ENCODE data around the gene WDR83. TPM values are rescaled to one million over a fixed set of nuclear protein-coding genes. Genes with fewer than 3 reads are reported as not detected.
"Not testable (repeated sequence)": the region's sequence is repeated elsewhere in the genome, so short reads cannot be mapped to it uniquely, and the experiment has no call there.

Gene WDR83
- total RNA-seq, 4 donors from 2014 or later, result 10.0 to 19.7 (median 13.9) TPM

DNA sequence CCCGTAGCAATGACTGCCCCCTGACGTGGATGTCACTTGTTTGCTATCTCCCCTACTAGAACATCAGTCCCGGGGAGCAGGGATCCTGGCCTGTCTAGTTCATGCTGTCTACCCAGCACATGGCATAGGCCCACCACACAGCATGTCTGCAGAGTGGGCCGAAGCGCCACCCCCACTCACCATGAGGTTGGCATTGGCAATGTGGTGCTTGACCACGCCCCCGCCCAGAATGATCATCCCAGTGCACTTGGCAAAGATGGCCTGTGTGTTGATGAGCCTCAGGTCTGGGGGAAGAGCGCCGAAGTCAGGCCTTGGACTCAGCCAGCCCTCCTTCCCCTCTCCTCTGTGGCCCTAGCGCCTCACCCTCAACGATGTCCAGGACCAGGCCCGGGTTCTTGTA is 10.3 kb downstream of the WDR83 start:
- DNase-seq (ENCODE audit: extremely low spot score), result no peak
- intact Hi-C loops (cut with DNase I), result no loop called here
- H3K27ac ChIP-seq (replicated peaks in 1 of 4), result no peak overlapping the region
- no peak overlapping the region for H3K4me3 ChIP-seq
- no peaks in the 10 kb centered on the region for H3K9me3 ChIP-seq
- H3K27me3 ChIP-seq, result no peaks in the 10 kb centered on the region
- H3K4me1 ChIP-seq, result peaks cover 13 to 29% (median 23%) of the 10 kb centered on the region in 4 donors
- no peak for TF ChIP-seq POLR2A (IDR thresholded peaks at IDR 0.05; ENCODE audit: low read depth)
- TF ChIP-seq, protein P1, sequence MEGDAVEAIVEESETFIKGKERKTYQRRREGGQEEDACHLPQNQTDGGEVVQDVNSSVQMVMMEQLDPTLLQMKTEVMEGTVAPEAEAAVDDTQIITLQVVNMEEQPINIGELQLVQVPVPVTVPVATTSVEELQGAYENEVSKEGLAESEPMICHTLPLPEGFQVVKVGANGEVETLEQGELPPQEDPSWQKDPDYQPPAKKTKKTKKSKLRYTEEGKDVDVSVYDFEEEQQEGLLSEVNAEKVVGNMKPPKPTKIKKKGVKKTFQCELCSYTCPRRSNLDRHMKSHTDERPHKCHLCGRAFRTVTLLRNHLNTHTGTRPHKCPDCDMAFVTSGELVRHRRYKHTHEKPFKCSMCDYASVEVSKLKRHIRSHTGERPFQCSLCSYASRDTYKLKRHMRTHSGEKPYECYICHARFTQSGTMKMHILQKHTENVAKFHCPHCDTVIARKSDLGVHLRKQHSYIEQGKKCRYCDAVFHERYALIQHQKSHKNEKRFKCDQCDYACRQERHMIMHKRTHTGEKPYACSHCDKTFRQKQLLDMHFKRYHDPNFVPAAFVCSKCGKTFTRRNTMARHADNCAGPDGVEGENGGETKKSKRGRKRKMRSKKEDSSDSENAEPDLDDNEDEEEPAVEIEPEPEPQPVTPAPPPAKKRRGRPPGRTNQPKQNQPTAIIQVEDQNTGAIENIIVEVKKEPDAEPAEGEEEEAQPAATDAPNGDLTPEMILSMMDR (IDR thresholded peaks at IDR 0.05), result no peak
- TF ChIP-seq POLR2AphosphoS5 (IDR thresholded peaks at IDR 0.05), result no peak
- TF ChIP-seq EP300 (IDR thresholded peaks at IDR 0.05), result no peak
- peaks cover 59 to 83% (median 79%) of the 10 kb centered on the region in 4 donors for H3K36me3 ChIP-seq
- WGBS, result 84% methylated on average over 12 of the region's 12 CpGs

DNA sequence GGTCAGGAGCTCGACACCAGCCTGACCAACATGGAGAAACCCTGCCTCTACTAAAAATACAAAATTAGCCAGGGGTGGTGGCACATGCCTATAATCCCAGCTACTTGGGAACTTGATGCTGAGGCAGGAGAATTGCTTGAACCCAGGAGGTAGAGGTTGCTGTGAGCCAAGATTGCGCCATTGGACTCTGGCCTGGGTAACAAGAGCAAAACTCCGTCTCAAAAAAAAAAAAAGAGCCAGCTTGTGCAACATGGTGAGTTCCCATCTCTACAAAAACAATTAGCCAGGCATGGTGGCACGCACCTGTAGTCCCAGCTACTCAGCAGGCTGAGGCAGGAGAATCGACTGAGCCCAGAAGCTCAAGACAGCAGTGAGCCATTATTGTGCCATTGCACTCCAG is 11.4 kb downstream of the WDR83 start:
- DNase-seq (ENCODE audit: extremely low spot score); intact Hi-C loops (cut with DNase I); H3K27me3 ChIP-seq; H3K9me3 ChIP-seq; H3K27ac ChIP-seq (replicated peaks in 1 of 4); H3K4me3 ChIP-seq: not testable (repeated sequence)
- WGBS, result 83% methylated on average over 4 of the region's 5 CpGs
- peaks cover 53 to 73% (median 72%) of the 10 kb centered on the region in 4 donors for H3K36me3 ChIP-seq
- peaks cover 16 to 33% (median 29%) of the 10 kb centered on the region in 4 donors for H3K4me1 ChIP-seq

DNA sequence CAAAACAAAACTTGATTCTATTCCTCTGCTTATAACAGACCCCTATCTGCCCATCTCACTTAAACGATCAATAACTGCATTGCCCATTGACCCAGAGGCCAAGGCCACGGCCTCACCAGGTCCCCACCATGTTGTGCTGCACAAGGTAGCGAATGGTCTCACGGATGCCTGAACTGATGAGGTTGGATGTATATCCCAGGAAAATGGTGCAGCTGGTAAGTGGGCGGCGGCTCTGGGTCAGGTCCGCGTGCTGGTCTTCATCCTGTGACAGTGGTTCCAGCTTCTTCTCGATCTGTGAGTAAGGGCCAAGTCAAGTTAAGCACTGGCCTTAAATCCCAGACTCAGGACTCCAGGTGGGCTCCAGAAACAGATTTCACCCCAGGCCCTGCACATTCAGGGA is 13.4 kb downstream of the WDR83 start:
- H3K9me3 ChIP-seq, result no peaks in the 10 kb centered on the region
- peaks cover 41 to 53% (median 52%) of the 10 kb centered on the region in 4 donors for H3K36me3 ChIP-seq
- intact Hi-C loops (cut with DNase I), result loop anchor here (10.0 kb wide), 1 partner anchor 165 kb away; no protein-coding TSS in a partner anchor
- DNase-seq (ENCODE audit: extremely low spot score), result no peak
- H3K4me1 ChIP-seq, result peaks cover 16 to 33% (median 29%) of the 10 kb centered on the region in 4 donors
- H3K27ac ChIP-seq (replicated peaks in 1 of 4), result no peak overlapping the region
- H3K4me3 ChIP-seq, result no peak overlapping the region
- H3K27me3 ChIP-seq, result no peaks in the 10 kb centered on the region
- TF ChIP-seq POLR2AphosphoS5 (IDR thresholded peaks at IDR 0.05) (no peak), EP300 (IDR thresholded peaks at IDR 0.05) (no peak), POLR2A (IDR thresholded peaks at IDR 0.05; ENCODE audit: low read depth) (no peak)
- TF ChIP-seq, protein P1 (IDR thresholded peaks at IDR 0.05), result no peak
- 77% methylated on average over 6 of the region's 9 CpGs for WGBS

DNA sequence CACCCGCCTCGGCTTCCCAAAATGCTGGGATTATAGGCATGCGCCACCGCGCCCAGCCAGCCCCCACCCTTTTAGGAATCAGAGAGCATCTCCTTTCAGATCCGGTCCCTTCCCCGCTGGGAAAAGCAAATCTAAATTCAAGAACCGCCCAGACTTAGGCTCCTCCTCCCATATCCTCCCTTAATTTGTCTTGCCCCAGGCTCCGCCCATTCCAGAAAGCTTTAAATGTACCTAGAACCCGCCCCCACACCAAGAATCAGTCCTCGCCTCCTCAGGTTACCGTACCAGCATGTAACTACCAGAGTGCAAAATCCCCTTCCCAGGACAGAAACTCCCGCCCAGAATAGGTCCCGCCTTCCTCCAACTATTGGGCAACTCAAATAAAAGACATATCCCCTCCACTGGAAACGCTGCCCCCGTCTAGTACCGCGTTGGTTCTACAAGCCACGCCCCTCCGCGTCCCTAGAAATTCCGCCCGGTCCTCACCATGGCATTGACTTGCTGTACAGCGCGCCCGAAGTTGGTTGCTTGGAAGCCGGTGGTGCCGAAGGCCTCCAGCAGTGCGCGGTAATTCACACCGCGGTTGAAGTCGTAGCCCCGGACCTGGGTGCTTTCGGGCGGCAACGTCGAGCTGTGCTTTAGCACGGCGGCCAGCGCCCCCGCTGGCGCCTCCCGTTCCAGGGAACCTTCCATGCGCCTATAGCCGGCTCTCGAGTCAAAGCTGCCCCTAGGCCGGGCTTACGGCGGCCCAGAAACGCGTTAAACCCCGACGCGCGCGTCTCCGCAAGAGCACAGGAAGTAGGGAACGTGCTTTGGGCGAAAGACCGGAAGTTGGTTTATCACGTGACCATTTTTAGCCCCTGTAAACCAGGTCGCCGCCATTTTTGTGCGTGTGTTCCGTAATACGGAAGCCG is 14.7 kb downstream of the WDR83 start, which contains the start of gene DHPS:
DHPS (minus strand) TSS at position 807 of the 914 bp plus-strand sequence; CDS start at position 693, 114 bp downstream.
- H3K27me3 ChIP-seq, result no peaks in the 10 kb centered on the region
- DNase-seq (ENCODE audit: extremely low spot score), result peak; percentile 97
- peaks cover 16 to 30% (median 26%) of the 10 kb centered on the region in 4 donors for H3K4me1 ChIP-seq
- WGBS, result 1% methylated on average over 48 of the region's 68 CpGs
- H3K9me3 ChIP-seq, result no peaks in the 10 kb centered on the region
- H3K4me3 ChIP-seq, result peak within 1 kb of the TSS; percentile 87 to 99 (median 96)
- peaks cover 32 to 40% (median 39%) of the 10 kb centered on the region in 4 donors for H3K36me3 ChIP-seq
- peak within 1 kb of the TSS; percentile 95 to 100 (median 98) for H3K27ac ChIP-seq (replicated peaks in 1 of 4)
- peak; percentile 80 to 89 for TF ChIP-seq POLR2AphosphoS5 (IDR thresholded peaks at IDR 0.05)
- no peak for TF ChIP-seq EP300 (IDR thresholded peaks at IDR 0.05)
- intact Hi-C loops (cut with DNase I), result loop anchor here (10.0 kb wide), 1 partner anchor 163 kb away; no protein-coding TSS in a partner anchor

DNA sequence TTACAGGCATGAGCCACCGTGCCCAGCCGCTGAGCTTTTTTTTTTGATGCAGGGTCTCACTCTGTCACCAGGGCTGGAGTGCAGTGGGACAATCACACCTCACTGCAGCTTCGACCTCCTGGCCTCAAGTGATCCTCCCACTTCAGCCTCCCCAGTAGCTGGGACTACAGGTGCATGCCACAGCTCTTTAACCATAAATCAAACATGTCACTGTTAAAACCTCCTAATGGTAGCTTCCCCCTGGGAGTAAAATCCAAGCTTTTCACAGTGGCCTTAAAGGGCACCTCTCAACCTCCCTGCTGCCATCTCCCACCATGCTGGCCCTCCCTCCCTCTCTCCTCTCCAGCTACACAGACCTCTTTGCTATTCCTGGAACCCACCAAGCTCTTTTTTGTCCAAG is 19.2 kb downstream of the WDR83 start:
- Histone ChIP-seq H3K27me3 (no peaks in the 10 kb centered on the region), H3K36me3 (peaks cover 0 to 16% (median 3%) of the 10 kb centered on the region in 4 donors), H3K4me3 (no peak overlapping the region), H3K4me1 (peaks cover 4 to 9% (median 7%) of the 10 kb centered on the region in 4 donors), H3K27ac (replicated peaks in 1 of 4) (no peak overlapping the region), H3K9me3 (no peaks in the 10 kb centered on the region)
- TF ChIP-seq POLR2A (IDR thresholded peaks at IDR 0.05; ENCODE audit: low read depth) (no peak), EP300 (IDR thresholded peaks at IDR 0.05) (no peak), POLR2AphosphoS5 (IDR thresholded peaks at IDR 0.05) (no peak)
- TF ChIP-seq, protein P1 (IDR thresholded peaks at IDR 0.05), result no peak
- DNase-seq (ENCODE audit: extremely low spot score), result no peak
- intact Hi-C loops (cut with DNase I), result loop anchor here (10.0 kb wide), 1 partner anchor 159 kb away; no protein-coding TSS in a partner anchor
- WGBS, result 89% methylated on average over 3 of the region's 3 CpGs
